ENCODE data around the gene CCDC150. TPM values are rescaled to one million over a fixed set of nuclear protein-coding genes. Genes with fewer than 3 reads are reported as not detected.

The CCDC150 gene
- total and polyA plus RNA-seq, 2 of the 8 experiments (the other 6 are each of a cell fraction or from before 2014, with no cell fraction given): 8.3 to 31.9 TPM

- TF ChIP-seq GABPA (IDR thresholded peaks at IDR 0.05; ENCODE audit: borderline replicate concordance, insufficient read depth, low read length): no peak
- no peak for TF ChIP-seq POU5F1 (IDR thresholded peaks at IDR 0.05; ENCODE audit: low read depth, low read length)
- no peak for TF ChIP-seq EZH2 (IDR thresholded peaks at IDR 0.05; ENCODE audit: low read depth, low read length, severe bottlenecking)
- TF ChIP-seq CBX5 (IDR thresholded peaks at IDR 0.05; ENCODE audit: low read depth, low read length): no peak
- TF ChIP-seq PHF8 (conservative IDR thresholded peaks at IDR 0.05; ENCODE audit: low read depth, low read length): no peak
- TF ChIP-seq HDAC6 (IDR thresholded peaks at IDR 0.05; ENCODE audit: low read depth, low read length): no peak
- H3K27ac ChIP-seq (ENCODE audit: low read depth, low read length): no peak overlapping the region
- 84% methylated on average over 1 of the region's 1 CpG; no CpG with 5 or more reads in 1 of the 2 experiments for WGBS, 2 experiments (ENCODE audit: extremely low coverage in 1 of 2, insufficient coverage in 1 of 2, insufficient read length in 1 of 2, insufficient replicate concordance in 2 of 2, low coverage in 1 of 2, low lambda C conversion rate in 2 of 2, missing lambda C conversion rate in 1 of 2)
- H3K27me3 ChIP-seq (replicated peaks in 1 of 4; ENCODE audit: control insufficient read depth in 3 of 4, extremely low read depth in 1 of 4, insufficient read depth in 3 of 4, low read length in 3 of 4): no peaks in the 10 kb centered on the region
- no peak overlapping the region for H2BK20ac ChIP-seq (ENCODE audit: low read length)
- H3K79me2 ChIP-seq (ENCODE audit: control insufficient read depth in 1 of 2, insufficient read depth in 2 of 2, low read length in 2 of 2): peaks cover 3 to 16% of the 10 kb centered on the region in 2 experiments; a peak in 2 of 4 replicates
- no peak overlapping the region for H3K56ac ChIP-seq (replicated peaks; ENCODE audit: insufficient read length, low read depth, low read length)
- no peak overlapping the region for H2BK15ac ChIP-seq (ENCODE audit: low read length)
- H3K4me2 ChIP-seq (ENCODE audit: insufficient read depth in 1 of 2, low read depth in 2 of 2, low read length in 2 of 2): no peak overlapping the region
- ChIA-PET POLR2A (ENCODE audit: partially characterized antibody) (no interaction called here), CTCF (ENCODE audit: partially characterized antibody) (interaction anchor here (1.2 kb wide), 1 partner anchor 360 kb away, joined by 3 read pairs; no protein-coding TSS in a partner anchor)
- H2BK5ac ChIP-seq (ENCODE audit: low read depth, low read length): no peak overlapping the region
- DNase-seq (ENCODE audit: low read depth in 1 of 2, low spot score in 2 of 2) (no peak), FAIRE-seq (no peak)
- no peak overlapping the region for H2AFZ ChIP-seq (ENCODE audit: low read length)
- H3K18ac ChIP-seq (ENCODE audit: extremely low read depth, low read length): no peak overlapping the region
- H3K23me2 ChIP-seq (ENCODE audit: low read depth, low read length): no peaks in the 10 kb centered on the region
- no peak overlapping the region for H3K23ac ChIP-seq (ENCODE audit: insufficient read length)
- H2BK12ac ChIP-seq (ENCODE audit: low read depth, low read length): no peak overlapping the region
- H3K4me3 ChIP-seq (ENCODE audit: extremely low read depth in 1 of 4, insufficient read depth in 2 of 4, low read depth in 3 of 4, low read length in 4 of 4): no peak overlapping the region
- H4K20me1 ChIP-seq (replicated peaks in 1 of 2; ENCODE audit: control insufficient read depth in 1 of 2, insufficient read depth in 2 of 2, low read length in 2 of 2): peaks cover 0 to 1% of the 10 kb centered on the region in 2 experiments
- no peaks in the 10 kb centered on the region; a peak in 1 of 7 replicates for H3K4me1 ChIP-seq (replicated peaks in 1 of 4; ENCODE audit: control insufficient read depth in 3 of 4, insufficient read depth in 4 of 4, low read length in 3 of 4)
- H2BK120ac ChIP-seq (replicated peaks; ENCODE audit: low read depth, low read length): no peak overlapping the region
- no peak overlapping the region for H2AK5ac ChIP-seq (ENCODE audit: low read depth, low read length)
- no peak overlapping the region for H3K14ac ChIP-seq (ENCODE audit: insufficient read length)
- H3K9me3 ChIP-seq (ENCODE audit: insufficient read depth in 2 of 2, low read depth in 1 of 2, low read length in 1 of 2): no peaks in the 10 kb centered on the region
- H3K4ac ChIP-seq (replicated peaks; ENCODE audit: insufficient read length, low read depth, low read length): no peak overlapping the region
- H3K36me3 ChIP-seq (ENCODE audit: control insufficient read depth in 2 of 4, insufficient read depth in 4 of 4, low read length in 3 of 4): peaks cover 2 to 29% (median 12%) of the 10 kb centered on the region in 4 experiments; a peak in 7 of 8 replicates
- no peak overlapping the region for H4K8ac ChIP-seq (ENCODE audit: extremely low read depth, insufficient read depth, low read length)
- no peaks in the 10 kb centered on the region for H3K79me1 ChIP-seq (ENCODE audit: low read depth, low read length)
- H4K5ac ChIP-seq (ENCODE audit: insufficient read length, low read depth, low read length): no peak overlapping the region
- no peak overlapping the region for H3K9ac ChIP-seq (replicated peaks in 1 of 4; ENCODE audit: extremely low read depth in 1 of 4, low read depth in 3 of 4, low read length in 3 of 4)
- H4K91ac ChIP-seq (replicated peaks; ENCODE audit: insufficient read length, low read length): no peak overlapping the region
Measured at GRCh38 chr2:196659844-196660243, 20.3 kb downstream of the CCDC150 start.
